Measurements from ENCODE around the gene DGKZ. TPM values are rescaled to one million over a fixed set of nuclear protein-coding genes. Genes with fewer than 3 reads are reported as not detected.

Gene DGKZ
- total and polyA plus RNA-seq, 2 donors (not counting 3 experiments of a cell fraction or from before 2014, with no cell fraction given), result 88.8 to 127 TPM

- Histone ChIP-seq H2AFZ (ENCODE audit: low read depth, low read length) (no peak overlapping the region), H3K27ac (ENCODE audit: insufficient read depth, low read depth, low read length) (no peak overlapping the region), H3K4me1 (ENCODE audit: control insufficient read depth, extremely low read depth, insufficient read depth, low read length) (peaks cover 8% of the 10 kb centered on the region), H3K27me3 (ENCODE audit: control insufficient read depth in 2 of 2, insufficient read depth in 2 of 2, low read length in 2 of 2) (no peaks in the 10 kb centered on the region), H3K9me3 (replicated peaks; ENCODE audit: control insufficient read depth, insufficient read depth, low read length) (no peaks in the 10 kb centered on the region), H3K36me3 (ENCODE audit: control insufficient read depth in 2 of 2, extremely low read depth in 1 of 2, insufficient read depth in 2 of 2, low read length in 2 of 2) (no peaks in the 10 kb centered on the region), H4K20me1 (replicated peaks; ENCODE audit: control insufficient read depth, extremely low read depth, insufficient read depth, low read length) (no peaks in the 10 kb centered on the region), H3K9me1 (replicated peaks; ENCODE audit: control insufficient read depth, extremely low read depth, insufficient read depth, low read length) (no peaks in the 10 kb centered on the region), H3K9ac (replicated peaks; ENCODE audit: extremely low read depth, insufficient read depth, low read length) (no peak overlapping the region), H3K4me2 (ENCODE audit: insufficient read depth, low read length) (no peak overlapping the region), H3K4me3 (replicated peaks in 1 of 3; ENCODE audit: insufficient read depth in 1 of 3, low read depth in 1 of 3, low read length in 3 of 3) (no peak overlapping the region), H3K79me2 (ENCODE audit: control insufficient read depth, insufficient read depth, low read length) (no peaks in the 10 kb centered on the region)
- TF ChIP-seq FOS (IDR thresholded peaks at IDR 0.05; ENCODE audit: borderline replicate concordance, insufficient read depth, low read length) (no peak), POLR2A (IDR thresholded peaks at IDR 0.05; ENCODE audit: low read depth, low read length) (no peak), POLR2AphosphoS5 (IDR thresholded peaks at IDR 0.05; ENCODE audit: insufficient read depth, low read depth, low read length) (no peak), JUN (IDR thresholded peaks at IDR 0.05; ENCODE audit: borderline replicate concordance, insufficient read depth, insufficient read length, low read depth) (no peak), MYC (IDR thresholded peaks at IDR 0.05; ENCODE audit: low read depth, low read length) (no peak), CTCF (IDR thresholded peaks at IDR 0.05; ENCODE audit: extremely low read depth in 1 of 2, insufficient read depth in 1 of 2, low read depth in 1 of 2, low read length in 2 of 2) (no peak), MAX (IDR thresholded peaks at IDR 0.05; ENCODE audit: insufficient read depth, insufficient read length) (no peak), GATA2 (IDR thresholded peaks at IDR 0.05; ENCODE audit: insufficient read depth, insufficient read length, low read depth, low read length) (no peak)
- no TSS peak for BruUV-seq (replicated peaks)
- DNase-seq (ENCODE audit: low read depth, low spot score) (no peak), FAIRE-seq (no peak)
- dilution Hi-C loops (cut with MboI; ENCODE audit: extremely low pct_ligation_motif_present, low sequenced_read_pairs) (no loop called here), intact Hi-C loops (cut with micrococcal nuclease) (loop anchor here (1.0 to 10.0 kb wide), 5 partner anchors 29 to 471 kb away; partner anchors contain the start of genes CRY2 and PHF21A)
- POLR2A ChIA-PET, result no interaction called here
- CTCF ChIA-PET, result interaction anchor here (0.6 to 6.8 kb wide), 24 partner anchors 8 to 352 kb away, joined by 3 to 91 read pairs (median 4); partner anchors contain the start of genes CREB3L1 and DGKZ
Measured at GRCh38 chr11:46315783-46316563, 31.3 kb upstream of the DGKZ start.
